WI38 (cell line): ENCODE measurements around the gene ESRRA.

Experiments
- H3K4me3 ChIP-seq: 2 replicates; pipeline ENCODE4 v1.5.1; 2011; ENCODE audit warnings: low read depth, mild to moderate bottlenecking, control low read depth, low read length
- CTCF ChIP-seq: IDR thresholded peaks from 2 replicates; pipeline ENCODE4 v1.5.1; 2012; ENCODE audit warnings: low read depth, mild to moderate bottlenecking, control low read depth, low read length

The ESRRA gene

GRCh38 chr11:64276653-64277431 lies 28.5 kb upstream of the ESRRA start:
- TF ChIP-seq CTCF = no peak
- H3K4me3 ChIP-seq = no peak overlapping the region

GRCh38 chr11:64278576-64279190 lies 26.6 kb upstream of the ESRRA start:
- H3K4me3 ChIP-seq = no peak overlapping the region
- TF ChIP-seq CTCF = no peak

- no peak overlapping the region for H3K4me3 ChIP-seq
- no peak for TF ChIP-seq CTCF
Observed at GRCh38 chr11:64281957-64282770, 23.2 kb upstream of the ESRRA start.

GRCh38 chr11:64283092-64283491 lies 22.2 kb upstream of the ESRRA start:
- no peak for TF ChIP-seq CTCF
- H3K4me3 ChIP-seq = no peak overlapping the region

GRCh38 chr11:64284048-64284961 lies 21.0 kb upstream of the ESRRA start, which contains the start of gene BAD:
Gene BAD (minus strand): TSS chr11:64284665. CDS start chr11:64284368, 297 bp downstream.
- peak within 1 kb of the TSS; percentile 78 for H3K4me3 ChIP-seq
- TF ChIP-seq CTCF = no peak

- TF ChIP-seq CTCF = no peak
- peak within 1 kb of the TSS; percentile 78 for H3K4me3 ChIP-seq
Observed at GRCh38 chr11:64284962-64285884, 20.1 kb upstream of the ESRRA start, which contains the start of gene GPR137. Gene GPR137 (plus strand): TSS chr11:64285848. CDS start chr11:64286525, 677 bp downstream.
